Heart left ventricle (tissue), 13 donors: ENCODE results near the gene MLPH.

Source experiments
- CTCF ChIP-seq, 12 donors: fragments of 200-600 bp; sonication (generic) in 4 of 12; IDR thresholded peaks; one replicate each; pipeline versions ENCODE4 v1.5.0 to v1.8.0; 2018 to 2022; ENCODE audit warnings: antibody characterized with exemption in 12 of 12, mild to moderate bottlenecking in 5 of 12
- POLR2A ChIP-seq, 2 donors: fragments of 450-650 bp; IDR thresholded peaks; one replicate each; pipeline ENCODE4 v1.6.1; 2017; ENCODE audit warnings: antibody characterized with exemption in 2 of 2, mild to moderate bottlenecking in 2 of 2, moderate library complexity in 2 of 2
- donor health status: ischemic (EF 13 %, LVEDD 7.1; RV severe dilation, severe dysfunction).
- donor health status: DM: no; HTN: yes; CAD: no.
- donor health status: DM: no; HTN: no; CAD: no.
- donor health status: ischemic (EF 25% LVEDD 6.9; RV normal size, moderate dysfunction).
- donor health status: ischemic (EF 25% LVEDD 5.7; RV mildly dilated, moderate dysfunction).
- donor health status: ischemic (EF 35%, LVEDD 5.7; RV mildly dilated, moderate dysfunction).
- donor health status: nonischemic (EF 11% LVEDD 7.7; RV severe dilation, severe dysfunction).
- donor health status: DM: yes; HTN: yes; CAD: no.
- donor health status: PGD.
- donor health status: ischemic (EF 29% LVEDD 5.4; RV normal size, mild dysfunction).
- donor health status: nonischemic (EF 23%, LVEDD 6.1; RV moderate dilation, normal function).

- no peak for TF ChIP-seq POLR2A (IDR thresholded peaks at IDR 0.05)
- no peak for TF ChIP-seq CTCF (IDR thresholded peaks at IDR 0.05)
Observed at GRCh38 chr2:237472909-237473877, 13.9 kb upstream of the MLPH start.
